Mesothelial cell of epicardium (in vitro differentiated cells): Measurements from ENCODE around the gene PRDM16. TPM values are rescaled to one million over a fixed set of nuclear protein-coding genes. Genes with fewer than 3 reads are reported as not detected.

Experiments used
- DNase-seq, 2 experiments: peaks; one replicate each; pipeline ENCODE4 v3.0.0; 2021; ENCODE audit warnings: low spot score in 2 of 2; ENCODE audit not compliant: unreplicated experiment in 2 of 2
- H3K27ac Mint-ChIP-seq: 2 replicates; pipeline ENCODE4 v1.8.0; 2021; ENCODE audit warnings: mixed read lengths
- H3K27me3 Mint-ChIP-seq: 2 replicates; pipeline ENCODE4 v1.8.0; 2021; ENCODE audit warnings: low read depth, mixed read lengths
- H3K36me3 Mint-ChIP-seq: 2 replicates; pipeline ENCODE4 v1.8.0; 2021; ENCODE audit warnings: mixed read lengths
- H3K4me1 Mint-ChIP-seq: 2 replicates; pipeline ENCODE4 v1.8.0; 2021; ENCODE audit warnings: mixed read lengths
- H3K4me3 Mint-ChIP-seq: 2 replicates; pipeline ENCODE4 v1.8.0; 2021; ENCODE audit warnings: mild to moderate bottlenecking, moderate library complexity, mixed read lengths
- H3K9me3 Mint-ChIP-seq: 2 replicates; pipeline ENCODE4 v1.8.0; 2021; ENCODE audit warnings: mixed read lengths
- CTCF ChIP-seq: fragments of 200-600 bp; sonication (generic); IDR thresholded peaks from one replicate; pipeline ENCODE4 v1.5.0; 2021; ENCODE audit warnings: antibody characterized with exemption; ENCODE audit not compliant: unreplicated experiment
- total RNA-seq: library from RNA; stranded (reverse); gene quantifications from 3 replicates; pipeline ENCODE4 v1.2.1, GENCODE V29; 2021

Gene PRDM16
- total RNA-seq, 1 donor from 2014 or later, result 1.4 TPM

GRCh38 chr1:3430406-3430805 lies 361.4 kb downstream of the PRDM16 start:
- no peak overlapping the region for H3K27ac Mint-ChIP-seq
- H3K9me3 Mint-ChIP-seq, result no peaks in the 10 kb centered on the region
- DNase-seq, result no peak
- no peak overlapping the region for H3K4me3 Mint-ChIP-seq
- no peak for TF ChIP-seq CTCF
- H3K36me3 Mint-ChIP-seq, result no peaks in the 10 kb centered on the region
- H3K4me1 Mint-ChIP-seq, result no peaks in the 10 kb centered on the region
- H3K27me3 Mint-ChIP-seq, result peaks cover 5% of the 10 kb centered on the region

GRCh38 chr1:3430820-3431219 lies 361.8 kb downstream of the PRDM16 start:
- Mint-ChIP-seq H3K36me3 (no peaks in the 10 kb centered on the region), H3K27me3 (peaks cover 5% of the 10 kb centered on the region), H3K4me1 (no peaks in the 10 kb centered on the region), H3K4me3 (no peak overlapping the region), H3K27ac (no peak overlapping the region), H3K9me3 (no peaks in the 10 kb centered on the region)
- no peak for DNase-seq
- no peak for TF ChIP-seq CTCF

DNA sequence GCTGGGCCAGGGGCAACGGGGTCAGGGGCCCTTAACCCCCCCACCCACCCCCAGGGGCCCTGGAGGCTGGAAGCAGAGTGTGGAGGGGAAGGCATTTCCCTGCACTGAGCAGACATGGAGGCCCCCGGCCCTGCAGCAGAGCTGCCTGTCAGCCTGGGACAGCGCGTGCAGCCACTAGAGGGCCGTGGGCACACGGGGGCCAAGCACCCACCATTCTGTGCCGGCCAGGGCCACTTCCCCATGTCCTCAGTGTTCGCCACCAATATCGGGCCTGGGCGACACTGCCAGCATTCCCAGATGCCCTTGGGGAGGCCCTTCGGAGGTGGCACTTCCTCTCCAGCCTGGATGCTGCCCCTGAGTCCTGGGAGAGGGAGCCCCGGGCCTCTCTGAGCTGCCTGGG lies 362.3 kb downstream of the PRDM16 start:
- Mint-ChIP-seq H3K36me3 (no peaks in the 10 kb centered on the region), H3K4me3 (no peak overlapping the region), H3K4me1 (no peaks in the 10 kb centered on the region), H3K9me3 (no peaks in the 10 kb centered on the region), H3K27ac (no peak overlapping the region), H3K27me3 (peaks cover 9% of the 10 kb centered on the region)
- peak; percentile 40 for TF ChIP-seq CTCF
- no peak for DNase-seq

GRCh38 chr1:3431686-3432085 lies 362.7 kb downstream of the PRDM16 start:
- no peak for DNase-seq
- Mint-ChIP-seq H3K9me3 (no peaks in the 10 kb centered on the region), H3K4me1 (no peaks in the 10 kb centered on the region), H3K27ac (no peak overlapping the region), H3K4me3 (no peak overlapping the region), H3K36me3 (no peaks in the 10 kb centered on the region), H3K27me3 (peaks cover 9% of the 10 kb centered on the region)
- TF ChIP-seq CTCF, result no peak

DNA sequence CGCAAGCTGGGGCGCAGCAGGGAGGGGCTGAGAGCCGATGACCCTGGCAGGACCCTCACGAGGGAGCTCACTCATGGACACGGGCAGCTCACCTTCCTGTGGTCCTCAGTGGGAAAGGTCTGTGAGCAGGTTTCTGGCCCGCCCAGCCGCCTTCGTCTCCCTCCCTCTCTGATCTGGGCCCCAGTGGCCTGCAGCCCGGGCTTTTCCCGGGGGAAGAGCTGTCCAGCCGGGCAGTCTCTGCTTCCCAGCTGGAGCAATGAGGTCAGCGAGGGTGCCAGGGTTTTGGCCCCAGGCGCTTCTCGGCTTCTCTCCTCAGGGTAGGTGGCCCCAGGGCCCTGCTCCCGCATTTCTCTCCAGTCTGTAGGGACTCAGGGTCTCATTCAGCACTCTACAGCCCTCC lies 363.3 kb downstream of the PRDM16 start:
- TF ChIP-seq CTCF, result no peak
- DNase-seq, result no peak
- peaks cover 9% of the 10 kb centered on the region for H3K27me3 Mint-ChIP-seq
- no peaks in the 10 kb centered on the region for H3K36me3 Mint-ChIP-seq
- H3K4me3 Mint-ChIP-seq, result no peak overlapping the region
- H3K4me1 Mint-ChIP-seq, result no peaks in the 10 kb centered on the region
- H3K27ac Mint-ChIP-seq, result no peak overlapping the region
- H3K9me3 Mint-ChIP-seq, result no peaks in the 10 kb centered on the region

DNA sequence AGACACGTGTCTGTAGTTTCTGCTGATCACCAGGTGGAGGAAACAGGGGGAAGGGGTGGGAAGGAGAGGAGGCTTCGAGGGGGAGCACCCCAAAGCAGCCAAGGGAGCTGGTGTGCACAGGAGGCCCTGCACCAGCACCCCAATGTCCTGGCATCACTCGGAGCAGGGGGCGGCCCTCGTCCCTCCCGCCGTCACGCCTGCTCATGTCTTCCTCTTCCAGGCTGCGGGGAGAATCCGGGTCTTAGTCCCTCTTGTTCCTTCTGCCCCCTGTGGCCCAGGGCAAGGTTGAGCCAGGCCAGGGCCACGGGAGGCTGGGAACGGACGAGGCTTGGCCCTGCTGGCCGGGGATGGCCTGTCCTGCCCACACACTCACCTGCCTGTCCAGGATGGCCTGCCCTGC lies 364.1 kb downstream of the PRDM16 start:
- Mint-ChIP-seq H3K4me3 (no peak overlapping the region), H3K9me3 (no peaks in the 10 kb centered on the region), H3K4me1 (no peaks in the 10 kb centered on the region), H3K36me3 (no peaks in the 10 kb centered on the region), H3K27ac (no peak overlapping the region), H3K27me3 (peaks cover 12% of the 10 kb centered on the region)
- DNase-seq, result no peak
- no peak for TF ChIP-seq CTCF
